Stimulated activated CD4-positive, alpha-beta T cell treated with anti-CD3 and anti-CD28 coated beads, Interleukin-12 subunit alpha, Interleukin-12 subunit beta, amount 100 ng/mL, for 24 hours (primary cell): Measurements from ENCODE around the gene HOXB9.

ENCODE experiments used
- DNase-seq, 2 experiments: peaks; one replicate each; pipeline ENCODE4 v3.0.0-alpha.2; 2020; ENCODE audit warnings: low read depth in 2 of 2

Gene HOXB9

GRCh38 chr17:48626245-48627117 is at the start of gene HOXB9:
TSS of gene HOXB9 (minus strand) at chr17:48626358. CDS start at chr17:48626269, 89 bp downstream.
- DNase-seq: no peak

DNA sequence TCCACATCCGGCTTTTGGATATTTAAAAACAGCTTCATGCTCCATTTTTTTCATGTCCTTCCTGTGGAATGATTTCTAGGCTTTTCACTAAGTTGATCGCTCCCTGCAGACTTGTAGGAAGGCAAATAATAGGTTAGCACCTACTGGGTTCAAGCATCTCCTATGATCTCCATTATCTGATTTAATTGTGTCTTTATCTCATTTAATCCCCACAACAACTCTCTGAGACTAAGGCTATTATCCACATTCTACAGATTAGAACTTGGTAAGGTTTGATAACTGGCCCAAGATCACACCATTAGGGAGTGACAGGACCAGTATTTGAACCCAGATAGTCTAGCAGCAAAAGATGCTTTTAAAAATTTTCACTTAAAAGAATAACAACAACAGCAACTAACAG is 46.2 kb upstream of the HOXB9 start:
- DNase-seq: no peak

GRCh38 chr17:48671697-48672171 is 45.6 kb upstream of the HOXB9 start:
- peak; percentile 24 to 69 for DNase-seq

DNA sequence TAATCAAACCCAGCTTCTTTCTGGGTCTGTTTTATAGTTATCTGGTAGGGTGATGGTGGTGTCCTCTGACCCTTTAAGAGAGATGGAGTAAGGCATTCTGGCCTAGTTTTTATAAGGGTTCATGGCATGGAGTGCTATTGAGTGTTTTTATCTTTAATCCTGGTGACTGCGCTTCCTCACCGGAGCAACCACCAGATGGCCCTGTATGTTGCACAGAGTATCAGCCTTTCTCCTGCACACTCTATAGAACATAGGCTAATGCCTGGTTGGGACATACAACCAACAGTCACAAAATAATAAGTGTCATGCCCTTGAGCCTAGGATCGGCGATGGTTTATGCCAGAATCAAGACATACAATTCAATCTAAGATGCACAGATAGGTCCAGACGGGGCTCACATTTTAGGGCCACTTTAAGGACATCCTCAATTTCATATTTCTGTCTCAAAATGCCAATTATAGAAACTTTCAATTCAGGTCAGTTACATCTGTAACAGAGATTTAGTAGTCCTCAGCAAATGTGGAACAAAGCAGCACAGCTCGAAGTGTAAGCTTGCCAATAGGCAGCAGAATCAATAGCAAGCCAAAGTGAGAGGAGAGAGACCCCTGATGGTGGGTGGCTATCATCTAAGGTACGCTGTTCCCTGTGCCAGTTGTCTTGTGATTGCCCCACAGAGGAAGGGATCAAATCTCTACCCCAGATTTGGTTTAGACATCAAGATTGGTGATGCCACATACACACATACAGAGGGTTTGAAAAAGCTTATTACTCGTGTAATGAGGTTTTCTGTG is 37.2 kb upstream of the HOXB9 start:
- DNase-seq: no peak

DNA sequence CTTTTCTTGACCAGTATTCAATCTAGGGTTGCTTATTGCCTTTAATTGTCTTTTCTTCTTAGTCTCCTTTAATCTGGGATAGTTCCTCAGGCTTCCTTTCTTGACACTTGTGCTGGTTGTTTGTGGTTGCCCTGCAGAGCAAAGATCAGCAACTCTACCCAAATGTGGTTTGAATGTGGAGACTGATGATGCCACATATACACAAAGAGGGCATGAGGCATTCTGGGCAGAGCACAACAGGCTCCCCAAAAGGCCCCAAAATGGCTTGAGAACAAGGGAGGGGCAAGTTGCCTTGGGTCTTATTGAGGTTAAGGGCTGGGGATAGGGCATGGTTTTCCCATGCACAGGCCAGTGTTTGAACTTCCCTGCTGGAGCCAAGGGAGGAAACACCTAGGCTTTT is 29.8 kb upstream of the HOXB9 start:
- DNase-seq: no peak

GRCh38 chr17:48649741-48650140 is 23.6 kb upstream of the HOXB9 start:
- no peak for DNase-seq

DNA sequence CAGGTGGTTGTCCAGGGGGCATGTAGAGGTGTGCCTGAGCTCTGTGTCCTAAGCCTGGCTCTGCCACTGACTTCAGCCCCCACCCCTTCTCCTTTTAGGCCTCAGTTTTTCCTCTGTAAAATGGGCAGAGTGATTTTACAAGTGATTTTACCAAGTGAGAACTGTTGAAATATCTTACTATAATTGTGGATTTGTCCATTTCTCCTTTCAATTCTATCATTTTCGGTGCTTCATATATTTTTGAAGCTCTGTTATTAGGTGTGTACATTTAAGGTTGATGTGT is 21.7 kb upstream of the HOXB9 start:
- DNase-seq: no peak

DNA sequence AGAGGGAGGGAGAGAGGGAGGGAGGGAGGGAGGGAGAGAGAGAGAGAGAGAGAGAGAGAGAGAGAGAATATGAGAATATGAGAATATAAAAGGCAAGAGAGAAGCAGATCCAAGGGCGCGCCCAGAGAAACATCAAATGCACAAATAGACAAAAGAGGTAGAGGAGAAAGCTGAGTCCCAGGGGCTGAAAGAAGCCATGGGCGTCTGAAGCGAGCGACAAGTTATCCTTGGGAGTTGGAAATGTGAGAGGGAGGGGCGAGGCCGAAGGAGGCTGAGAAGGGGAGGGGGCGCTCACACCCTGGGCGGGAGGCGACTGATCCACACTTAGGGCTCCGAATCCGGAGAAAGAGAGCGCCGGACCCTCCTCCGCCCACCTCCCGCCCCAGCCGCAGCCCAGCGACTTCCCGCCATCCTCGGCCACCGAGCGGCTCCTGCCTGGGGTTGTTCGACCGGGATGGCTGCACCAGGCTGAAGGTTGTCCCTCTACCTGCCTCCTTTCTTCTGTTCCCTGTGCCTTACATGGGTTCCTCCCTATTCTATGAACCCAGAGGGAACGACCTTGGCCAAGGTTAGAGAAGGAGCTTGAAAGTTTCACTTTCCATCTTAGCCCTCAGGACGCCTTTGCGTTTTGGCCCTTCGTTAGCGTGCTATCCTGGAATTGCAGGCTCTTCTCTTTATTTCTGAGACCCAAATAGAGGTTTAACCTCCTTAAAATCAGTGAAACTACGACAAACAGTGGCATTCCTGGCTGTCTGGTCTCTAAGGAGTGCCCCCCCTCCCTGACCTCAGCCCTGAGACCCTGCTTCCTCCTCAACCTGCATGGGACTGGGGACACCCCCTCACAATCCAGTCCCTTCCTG is 21.2 kb upstream of the HOXB9 start:
- no peak for DNase-seq

DNA sequence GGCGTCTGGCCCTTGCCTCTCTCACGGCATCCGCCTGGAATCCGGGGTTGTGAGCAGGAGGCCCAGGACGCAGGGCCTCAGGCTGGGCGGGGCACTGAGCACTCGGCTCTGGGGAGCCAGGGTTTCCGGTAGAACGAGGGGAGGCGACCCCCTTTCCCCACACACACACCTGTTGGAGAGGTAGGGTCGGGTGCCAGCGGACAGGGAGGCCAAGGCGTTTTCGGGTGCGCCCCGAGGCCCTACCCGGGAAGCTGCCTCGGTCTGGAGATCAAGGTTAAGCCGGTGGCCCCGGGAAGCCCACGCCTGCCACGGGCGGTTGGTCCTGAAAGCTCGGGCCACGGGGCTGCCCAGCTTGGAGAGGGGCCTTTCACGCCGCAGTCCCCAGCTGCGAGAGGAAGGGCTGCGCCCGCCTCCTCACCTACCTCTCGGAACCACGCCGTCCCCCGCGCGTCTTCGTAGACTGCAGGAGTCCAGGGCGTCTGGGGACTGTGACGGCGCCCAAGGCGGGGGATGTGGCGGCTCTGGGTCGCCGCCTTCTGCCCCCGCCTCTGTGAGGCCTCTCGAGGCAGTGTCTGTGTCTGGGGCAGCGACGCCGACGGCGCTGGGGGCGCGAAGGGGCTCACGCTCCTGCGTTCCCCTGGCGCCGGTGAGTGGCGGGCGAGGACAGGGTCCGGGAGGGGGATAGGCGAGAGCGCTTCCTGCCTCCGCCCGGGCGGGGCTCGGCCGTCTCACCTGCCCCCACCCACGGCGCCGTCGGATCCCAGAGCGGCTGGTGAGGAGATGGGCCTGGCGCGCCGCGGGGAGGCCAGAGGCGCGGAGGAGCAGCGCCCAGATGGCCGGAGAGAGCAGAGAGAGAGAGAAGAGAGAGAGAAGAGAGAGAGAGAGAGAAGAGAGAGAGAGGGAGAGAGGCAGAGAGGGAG is 20.3 kb upstream of the HOXB9 start:
- DNase-seq: no peak

DNA sequence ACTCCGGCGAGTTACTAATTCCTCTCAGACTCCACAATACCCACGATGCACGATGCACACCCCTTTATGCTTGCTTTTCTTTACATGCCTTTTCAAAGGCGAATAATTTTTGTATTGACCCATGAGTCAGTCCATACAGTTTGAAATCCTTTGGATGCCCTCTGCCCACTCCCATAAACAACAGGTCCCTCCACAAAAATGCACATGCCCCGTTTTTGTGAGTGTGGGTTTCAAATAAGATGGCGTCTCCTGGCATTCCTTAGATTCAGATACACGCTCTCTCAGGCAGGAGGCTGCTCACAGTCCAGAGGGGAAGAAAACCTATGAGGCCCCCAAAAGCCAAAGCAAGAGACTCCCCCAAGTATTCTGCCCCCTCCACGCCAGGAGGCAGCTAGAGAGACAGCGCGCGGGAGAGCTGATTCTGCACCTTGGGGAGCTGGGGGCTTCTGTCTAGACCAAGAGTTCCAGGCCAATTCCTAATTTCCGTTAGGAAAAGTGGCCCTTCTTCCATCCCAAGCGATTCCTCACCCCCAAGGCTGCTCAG is 19.6 kb upstream of the HOXB9 start:
- no peak for DNase-seq

DNA sequence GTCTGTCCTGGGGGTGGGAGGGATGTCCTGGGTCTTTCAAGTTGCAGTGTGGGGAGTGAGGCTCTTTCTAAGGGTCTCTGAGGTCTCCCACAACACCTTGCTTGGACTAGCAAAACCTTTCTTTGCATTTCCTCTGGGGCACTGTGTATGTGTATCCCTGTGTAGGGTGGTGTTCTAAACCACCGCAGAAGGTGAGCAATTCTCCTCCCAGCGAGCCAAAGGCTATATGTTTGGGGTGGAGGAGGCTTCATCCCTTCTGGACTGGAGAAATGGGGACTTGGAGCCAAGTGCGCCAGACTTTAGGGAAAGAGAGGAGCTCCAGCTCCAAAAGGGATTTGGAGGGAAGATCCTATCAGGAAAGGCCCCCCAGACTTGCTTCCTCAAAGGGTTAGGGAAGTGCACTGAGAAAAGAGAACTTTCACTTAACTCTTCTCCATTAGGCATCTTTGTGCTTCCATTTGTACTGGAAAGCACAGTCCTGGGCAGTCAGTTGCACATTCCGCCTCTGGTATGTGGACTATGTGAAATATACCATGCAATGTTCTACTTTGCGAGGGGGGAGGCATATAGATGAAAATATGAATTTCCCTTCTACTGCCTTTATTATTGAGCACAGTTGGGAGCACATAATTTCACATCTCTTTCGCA is 18.9 kb upstream of the HOXB9 start:
- DNase-seq: no peak

GRCh38 chr17:48644159-48644558 is 18.0 kb upstream of the HOXB9 start:
- DNase-seq: no peak

DNA sequence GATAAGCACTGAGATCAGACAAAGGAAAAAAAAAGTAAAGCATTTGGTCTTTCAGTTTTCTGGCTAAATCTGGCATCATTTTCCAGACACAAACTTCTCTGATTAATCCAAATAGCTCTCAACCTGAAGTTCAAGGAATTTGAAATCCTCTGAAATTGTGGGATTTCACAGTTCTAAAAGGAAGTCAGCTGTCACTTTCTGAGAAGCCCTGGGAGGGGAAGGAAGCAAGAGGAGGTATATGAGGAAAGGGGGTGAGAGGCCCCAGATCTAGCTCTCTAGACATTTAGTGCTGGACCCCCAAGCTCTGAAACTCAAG is 17.5 kb upstream of the HOXB9 start:
- DNase-seq: no peak

DNA sequence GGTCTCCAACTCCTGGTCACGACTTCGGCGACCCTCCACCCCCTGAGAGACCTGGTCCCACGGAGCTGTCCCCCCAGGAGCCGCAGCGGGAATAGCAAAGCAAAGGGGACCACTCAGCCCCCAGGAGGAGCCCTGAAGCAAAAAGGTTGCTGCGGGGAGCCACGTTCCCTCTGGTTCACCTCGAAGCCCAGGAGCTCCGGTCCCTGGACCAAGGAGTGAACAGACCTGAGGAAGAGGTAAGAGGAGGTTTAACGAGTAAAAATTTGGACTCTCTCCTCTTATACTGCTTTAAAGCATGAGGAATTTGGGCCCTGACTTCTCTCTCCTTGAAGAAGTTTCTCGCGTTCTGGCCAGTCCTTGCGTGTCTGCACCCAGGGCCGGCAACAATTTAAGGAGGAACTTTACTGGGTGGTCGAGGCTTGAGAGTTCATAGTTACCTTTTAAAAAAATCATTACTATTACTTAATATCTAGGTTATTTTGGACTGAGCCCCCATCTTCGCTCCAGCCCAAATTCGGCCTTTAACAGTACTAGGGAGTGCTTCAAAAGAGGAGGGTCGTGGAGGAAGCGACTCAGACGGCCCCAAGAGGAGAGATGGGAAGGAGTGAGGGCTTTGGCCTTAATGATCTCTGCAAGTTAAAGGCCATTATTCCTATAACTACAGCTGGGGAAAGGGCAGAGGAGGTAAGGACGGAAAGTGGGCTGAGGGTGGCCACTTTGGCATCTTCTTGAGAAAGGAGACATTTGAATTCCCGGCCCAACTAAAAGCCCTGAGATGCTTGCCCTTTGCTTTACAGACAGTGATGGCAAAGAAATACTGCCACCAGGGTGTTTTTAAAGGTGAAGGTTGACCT is 16.9 kb upstream of the HOXB9 start:
- DNase-seq: no peak

- DNase-seq: no peak
Measured at GRCh38 chr17:48642059-48642842, 16.1 kb upstream of the HOXB9 start.

DNA sequence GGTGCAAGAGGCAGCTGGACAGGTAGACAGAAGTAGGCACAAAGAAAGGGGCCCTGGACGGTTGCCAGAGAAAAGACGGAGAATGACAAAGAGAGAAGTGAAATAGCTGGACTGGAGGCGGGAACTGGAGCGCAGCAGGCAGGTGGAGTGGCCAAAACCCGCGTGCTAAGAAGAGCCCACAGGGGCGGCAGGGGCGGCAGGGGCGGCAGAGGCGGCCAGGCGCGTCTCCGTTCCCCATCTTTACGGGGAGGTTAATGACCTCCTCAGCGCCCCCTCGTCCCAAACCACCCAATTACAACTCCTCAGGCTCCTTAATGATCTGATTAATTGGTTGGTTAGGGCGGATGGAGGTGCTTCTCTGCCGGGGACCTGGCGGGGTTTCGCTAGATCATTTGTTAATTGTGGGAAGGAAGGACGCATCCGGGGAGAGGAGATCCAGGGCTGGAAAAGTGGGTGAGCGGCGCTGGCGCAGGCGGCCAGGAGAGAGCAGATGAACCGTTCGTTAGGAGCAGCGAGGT is 15.4 kb upstream of the HOXB9 start:
- no peak for DNase-seq

- no peak for DNase-seq
Measured at GRCh38 chr17:48640858-48641180, 14.7 kb upstream of the HOXB9 start.

DNA sequence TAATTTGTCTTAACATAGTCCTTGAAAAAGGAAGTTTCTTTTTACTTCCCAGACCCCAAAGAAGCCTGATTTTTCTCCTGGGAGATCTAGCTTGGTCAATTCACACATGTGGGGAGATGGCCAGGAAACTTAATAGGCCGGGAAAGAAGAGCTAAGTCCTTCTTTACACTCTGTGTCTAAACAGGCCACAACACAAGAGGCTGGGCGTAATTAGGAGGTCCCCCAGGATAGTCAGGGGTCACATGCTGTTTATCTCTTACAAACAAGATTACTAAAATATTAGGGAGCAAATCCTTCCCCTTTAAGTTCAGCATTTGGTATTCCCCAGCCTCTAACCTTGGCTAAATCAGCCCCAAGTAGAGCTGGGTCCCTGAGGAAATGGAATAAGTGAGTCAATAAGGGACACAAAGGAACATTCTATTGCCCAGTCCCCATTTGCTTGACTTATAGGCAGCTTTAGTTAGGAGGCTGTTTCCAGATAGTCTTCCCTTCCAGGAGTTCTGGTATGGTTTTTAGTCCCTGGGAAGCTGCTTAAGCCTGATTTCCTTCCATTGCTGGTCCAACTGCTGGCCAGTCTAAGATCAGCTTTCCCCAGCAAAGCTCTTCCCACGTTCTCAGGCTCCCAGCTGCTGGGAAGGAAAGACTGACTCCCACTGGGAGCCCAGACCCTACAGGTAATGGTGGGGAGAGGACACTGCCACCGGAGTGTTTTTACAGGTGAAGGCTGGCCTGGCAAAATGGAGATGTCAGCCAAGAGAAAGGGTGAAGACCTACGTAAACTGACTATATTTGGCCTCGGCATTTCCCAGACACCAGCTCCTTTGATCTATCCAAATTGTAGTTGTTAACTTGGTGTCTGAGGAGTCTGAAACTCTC is 14.1 kb upstream of the HOXB9 start:
- no peak for DNase-seq
